Sigmoid colon (tissue), 3 donors: ENCODE data around the gene CDC7.

ENCODE experiments used
- CTCF ChIP-seq, 4 experiments: fragments of 450-650 bp in 3 of 4; fragments of 200-600 bp in 1 of 4; IDR thresholded peaks; one replicate each; pipeline ENCODE4 v1.5.1; 2016 to 2019; ENCODE audit warnings: antibody characterized with exemption in 4 of 4, mild to moderate bottlenecking in 3 of 4, moderate library complexity in 2 of 4
- POLR2A ChIP-seq, 2 donors: fragments of 450-650 bp; IDR thresholded peaks; one replicate each; pipeline ENCODE4 v1.6.1; 2016; ENCODE audit warnings: antibody characterized with exemption in 2 of 2, mild to moderate bottlenecking in 2 of 2, moderate library complexity in 2 of 2

GRCh38 chr1:91455896-91456295 is 44.8 kb upstream of the CDC7 start:
- TF ChIP-seq POLR2A (IDR thresholded peaks at IDR 0.05) (no peak), CTCF (IDR thresholded peaks at IDR 0.05) (no peak)
